Subcutaneous abdominal adipose tissue (tissue), 5 donors: ENCODE data around the gene RING1.

Experiments
- H3K27ac ChIP-seq: one replicate; pipeline ENCODE4 v1.7.0; 2013; ENCODE audit warnings: low read depth, mild to moderate bottlenecking, inconsistent platforms, low read length, moderate library complexity
- H3K27me3 ChIP-seq, 5 donors: one replicate each; pipeline ENCODE4 v1.7.0; 2013; ENCODE audit warnings: low read length in 5 of 5, inconsistent platforms in 1 of 5; ENCODE audit not compliant: control insufficient read depth in 5 of 5, insufficient read depth in 4 of 5
- H3K36me3 ChIP-seq, 5 donors: one replicate each; pipeline ENCODE4 v1.7.0; 2013; ENCODE audit warnings: low read length in 5 of 5; ENCODE audit not compliant: control insufficient read depth in 5 of 5, insufficient read depth in 5 of 5
- H3K4me1 ChIP-seq, 5 donors: one replicate each; pipeline ENCODE4 v1.7.0; 2013; ENCODE audit warnings: low read length in 5 of 5, mild to moderate bottlenecking in 3 of 5, moderate library complexity in 1 of 5; ENCODE audit not compliant: control insufficient read depth in 5 of 5, insufficient read depth in 5 of 5
- H3K4me3 ChIP-seq, 5 donors: one replicate each; pipeline ENCODE4 v1.7.0; 2013; ENCODE audit warnings: low read length in 5 of 5, low read depth in 1 of 5
- H3K9ac ChIP-seq, 5 donors: one replicate each; pipeline ENCODE4 v1.7.0; 2013; ENCODE audit warnings: low read length in 5 of 5, mild to moderate bottlenecking in 4 of 5, moderate library complexity in 3 of 5
- H3K9me3 ChIP-seq, 5 donors: one replicate each; pipeline ENCODE4 v1.7.0; 2013; ENCODE audit warnings: low read length in 5 of 5; ENCODE audit not compliant: control insufficient read depth in 5 of 5
- donor health status: healthy.
- donor health status: healthy.
- donor health status: healthy.
- donor health status: healthy.
- donor health status: healthy.

Gene RING1

DNA sequence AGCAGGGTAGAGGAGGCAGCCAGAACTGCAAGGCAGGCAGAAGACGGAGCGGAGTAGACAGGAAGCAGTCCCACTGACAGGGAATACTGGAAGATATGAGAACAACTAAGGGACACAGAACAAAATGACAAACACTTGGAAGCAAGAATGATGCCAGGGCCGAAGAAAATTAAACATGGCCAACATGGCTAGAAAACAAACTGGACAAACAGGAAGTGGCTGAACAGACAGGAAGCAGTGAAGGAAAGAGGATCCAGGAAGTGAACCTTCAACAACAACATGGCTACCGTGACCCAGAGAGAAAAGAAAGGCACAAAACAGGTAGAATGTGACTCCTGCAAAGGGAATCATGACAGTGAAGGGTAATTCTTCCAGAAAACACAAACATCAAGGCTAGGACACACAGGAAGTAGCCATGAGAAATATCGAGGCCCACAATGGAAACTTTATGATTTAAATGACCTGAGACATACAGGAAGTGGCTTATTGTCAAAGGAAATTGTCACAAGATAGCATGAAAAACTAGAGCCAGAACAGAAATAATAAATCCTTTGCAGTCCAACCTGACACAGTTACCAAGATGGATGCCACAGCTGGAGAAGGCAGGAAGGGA is 25.1 kb upstream of the RING1 start:
- no peak overlapping the region for H3K9ac ChIP-seq
- peaks cover 1 to 6% (median 4%) of the 10 kb centered on the region in 5 donors for H3K27me3 ChIP-seq
- H3K9me3 ChIP-seq = no peaks in the 10 kb centered on the region
- H3K27ac ChIP-seq = no peak overlapping the region
- H3K4me3 ChIP-seq = peak overlapping the region in 2 of 5 donors; percentile 19 to 21
- no peaks in the 10 kb centered on the region for H3K36me3 ChIP-seq
- H3K4me1 ChIP-seq = peaks cover 0 to 5% (median 0%) of the 10 kb centered on the region in 5 donors

GRCh38 chr6:33185190-33185589 is 23.1 kb upstream of the RING1 start:
- H3K27ac ChIP-seq = no peak overlapping the region
- no peaks in the 10 kb centered on the region for H3K9me3 ChIP-seq
- no peak overlapping the region for H3K9ac ChIP-seq

DNA sequence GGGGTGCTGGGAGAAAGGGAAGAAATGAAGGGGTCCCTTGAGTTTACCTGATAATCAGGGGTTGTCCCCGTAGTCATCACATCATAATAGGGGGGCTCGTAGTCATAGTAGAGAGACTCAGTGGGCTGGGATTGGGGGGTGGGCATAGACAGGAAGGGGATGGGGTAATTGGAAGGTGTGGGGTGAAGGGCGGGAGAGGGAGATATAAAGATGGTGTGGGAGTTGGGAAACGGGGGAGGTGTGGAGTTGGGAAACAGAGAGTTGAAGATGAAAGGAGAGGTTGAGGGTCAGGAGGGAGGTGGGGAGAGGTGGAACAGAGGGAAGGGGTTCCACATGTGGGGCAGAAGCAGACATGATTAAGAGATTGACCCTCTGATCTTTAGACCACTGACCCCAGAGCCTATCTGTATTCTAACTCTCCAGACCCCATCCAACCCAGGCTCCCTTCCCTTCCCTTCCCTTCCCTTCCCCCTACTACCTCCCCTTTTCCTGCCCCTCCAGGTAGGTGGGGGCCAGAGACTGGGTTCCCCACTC is 22.6 kb upstream of the RING1 start:
- Histone ChIP-seq H3K27me3 (peaks cover 4 to 22% (median 12%) of the 10 kb centered on the region in 5 donors), H3K9ac (no peak overlapping the region), H3K4me3 (no peak overlapping the region), H3K36me3 (no peaks in the 10 kb centered on the region), H3K9me3 (no peaks in the 10 kb centered on the region), H3K27ac (no peak overlapping the region), H3K4me1 (peaks cover 0 to 16% (median 0%) of the 10 kb centered on the region in 5 donors)

More at GRCh38 chr6:33185190-33185589, 23.1 kb upstream of the RING1 start:
- Histone ChIP-seq H3K27me3 (peaks cover 4 to 17% (median 12%) of the 10 kb centered on the region in 5 donors), H3K4me3 (no peak overlapping the region), H3K4me1 (peaks cover 0 to 12% (median 0%) of the 10 kb centered on the region in 5 donors), H3K36me3 (no peaks in the 10 kb centered on the region)

GRCh38 chr6:33187809-33188208 is 20.5 kb upstream of the RING1 start:
- H3K36me3 ChIP-seq = no peaks in the 10 kb centered on the region
- no peaks in the 10 kb centered on the region for H3K9me3 ChIP-seq
- H3K9ac ChIP-seq = no peak overlapping the region

DNA sequence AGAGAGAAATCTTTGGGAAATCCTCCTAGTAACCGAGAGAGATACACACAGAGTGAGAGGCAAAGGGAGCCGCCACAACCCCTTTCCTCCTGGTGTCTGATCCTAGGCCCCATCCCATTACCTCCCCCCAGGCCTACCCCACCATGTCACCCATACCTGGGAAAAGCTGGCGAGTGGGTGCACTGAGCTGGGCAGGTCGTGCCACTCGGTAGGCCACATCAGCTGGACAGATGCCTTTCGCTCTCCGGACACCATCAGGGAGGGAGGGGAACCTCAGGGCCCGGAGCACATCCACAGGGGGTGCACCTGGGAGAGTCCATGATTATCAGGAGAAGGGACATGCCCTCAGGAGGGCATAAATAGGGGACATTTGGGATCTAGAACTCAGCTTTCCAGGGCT is 19.1 kb upstream of the RING1 start:
- H3K36me3 ChIP-seq = peaks cover 0 to 3% (median 2%) of the 10 kb centered on the region in 5 donors
- peaks cover 18 to 37% (median 27%) of the 10 kb centered on the region in 5 donors for H3K27me3 ChIP-seq
- H3K27ac ChIP-seq = no peak overlapping the region
- H3K9ac ChIP-seq = no peak overlapping the region
- peaks cover 2 to 30% (median 20%) of the 10 kb centered on the region in 5 donors for H3K4me1 ChIP-seq
- H3K9me3 ChIP-seq = no peaks in the 10 kb centered on the region
- H3K4me3 ChIP-seq = no peak overlapping the region

More at GRCh38 chr6:33187809-33188208, 20.5 kb upstream of the RING1 start:
- Histone ChIP-seq H3K27ac (no peak overlapping the region), H3K4me3 (no peak overlapping the region), H3K4me1 (peaks cover 0 to 33% (median 18%) of the 10 kb centered on the region in 5 donors), H3K27me3 (peaks cover 18 to 37% (median 27%) of the 10 kb centered on the region in 5 donors)

DNA sequence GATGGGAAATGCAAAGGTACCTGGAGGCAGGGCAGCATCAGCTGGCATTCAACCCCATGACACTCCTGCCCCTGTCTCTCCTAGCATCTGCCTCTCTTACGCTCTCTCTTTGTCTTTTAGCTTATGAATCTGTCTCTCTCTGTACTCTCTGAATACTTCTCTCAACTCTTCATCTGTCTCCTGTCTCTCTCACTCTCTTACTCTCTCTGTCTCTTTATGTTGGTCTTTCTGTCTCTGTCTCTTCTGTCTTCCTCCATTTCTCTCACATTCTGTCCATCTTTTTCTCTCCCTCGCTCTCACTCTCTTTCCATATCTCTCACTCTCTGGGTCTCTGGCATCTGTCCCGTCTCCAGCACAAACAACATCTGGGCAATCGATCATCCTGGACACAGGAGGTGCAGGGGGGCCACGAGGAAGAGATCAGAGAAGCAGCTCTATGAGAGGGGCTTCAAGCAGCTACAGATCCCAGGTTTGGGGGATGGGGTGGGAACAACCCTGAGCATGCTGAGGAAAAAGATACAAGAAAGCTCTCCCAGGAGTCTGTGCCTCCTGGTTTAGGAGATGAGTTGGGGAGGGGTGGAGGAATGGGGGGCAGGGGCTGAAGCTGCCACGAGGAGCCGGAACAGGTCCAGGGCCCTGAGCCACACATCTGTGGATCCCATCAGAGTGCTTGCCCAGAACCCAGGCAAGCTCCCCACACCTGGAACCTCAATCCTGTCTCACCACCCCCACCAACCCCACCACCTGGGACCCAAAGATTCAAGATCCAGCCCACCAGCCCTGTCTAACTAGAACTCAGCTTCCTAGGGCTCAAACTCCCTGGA is 18.5 kb upstream of the RING1 start:
- peaks cover 0 to 10% (median 9%) of the 10 kb centered on the region in 5 donors for H3K36me3 ChIP-seq
- H3K9ac ChIP-seq = no peak overlapping the region
- no peak overlapping the region for H3K4me3 ChIP-seq
- peaks cover 2 to 30% (median 20%) of the 10 kb centered on the region in 5 donors for H3K4me1 ChIP-seq
- H3K27ac ChIP-seq = no peak overlapping the region
- H3K9me3 ChIP-seq = no peaks in the 10 kb centered on the region
- peaks cover 18 to 37% (median 25%) of the 10 kb centered on the region in 5 donors for H3K27me3 ChIP-seq

DNA sequence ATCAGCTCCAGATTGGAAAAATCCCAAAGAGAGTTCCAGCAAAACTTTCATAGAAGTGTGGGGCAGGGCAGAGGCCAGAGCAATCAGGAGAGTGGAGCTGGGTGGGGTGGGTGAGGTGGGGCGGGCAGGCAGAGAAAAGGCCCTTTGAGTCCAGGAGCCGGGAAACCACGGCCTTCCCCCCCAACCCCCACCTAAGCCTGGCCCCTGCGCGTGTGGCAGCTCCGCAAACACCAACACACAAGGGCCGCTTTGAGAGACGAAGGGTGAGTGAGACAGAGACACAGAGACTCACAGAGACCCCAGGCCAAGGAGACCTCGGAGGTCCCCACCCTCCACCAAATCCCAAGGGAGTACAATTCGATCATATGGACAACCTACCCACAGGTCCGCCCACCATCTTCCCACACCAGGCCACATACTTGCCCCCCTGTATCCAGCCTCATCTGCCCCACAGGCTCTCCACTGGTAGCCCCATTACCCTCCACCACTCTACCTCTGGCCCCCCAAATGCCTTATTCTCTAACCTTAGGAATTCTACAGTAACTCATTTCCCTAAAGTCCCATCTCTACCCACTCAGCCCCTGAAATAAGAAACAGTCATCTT is 17.7 kb upstream of the RING1 start:
- H3K27me3 ChIP-seq = peaks cover 18 to 37% (median 21%) of the 10 kb centered on the region in 5 donors
- H3K9ac ChIP-seq = no peak overlapping the region
- no peaks in the 10 kb centered on the region for H3K9me3 ChIP-seq
- no peak overlapping the region for H3K27ac ChIP-seq
- peaks cover 0 to 18% (median 17%) of the 10 kb centered on the region in 5 donors for H3K36me3 ChIP-seq
- peaks cover 2 to 30% (median 20%) of the 10 kb centered on the region in 5 donors for H3K4me1 ChIP-seq
- no peak overlapping the region for H3K4me3 ChIP-seq

DNA sequence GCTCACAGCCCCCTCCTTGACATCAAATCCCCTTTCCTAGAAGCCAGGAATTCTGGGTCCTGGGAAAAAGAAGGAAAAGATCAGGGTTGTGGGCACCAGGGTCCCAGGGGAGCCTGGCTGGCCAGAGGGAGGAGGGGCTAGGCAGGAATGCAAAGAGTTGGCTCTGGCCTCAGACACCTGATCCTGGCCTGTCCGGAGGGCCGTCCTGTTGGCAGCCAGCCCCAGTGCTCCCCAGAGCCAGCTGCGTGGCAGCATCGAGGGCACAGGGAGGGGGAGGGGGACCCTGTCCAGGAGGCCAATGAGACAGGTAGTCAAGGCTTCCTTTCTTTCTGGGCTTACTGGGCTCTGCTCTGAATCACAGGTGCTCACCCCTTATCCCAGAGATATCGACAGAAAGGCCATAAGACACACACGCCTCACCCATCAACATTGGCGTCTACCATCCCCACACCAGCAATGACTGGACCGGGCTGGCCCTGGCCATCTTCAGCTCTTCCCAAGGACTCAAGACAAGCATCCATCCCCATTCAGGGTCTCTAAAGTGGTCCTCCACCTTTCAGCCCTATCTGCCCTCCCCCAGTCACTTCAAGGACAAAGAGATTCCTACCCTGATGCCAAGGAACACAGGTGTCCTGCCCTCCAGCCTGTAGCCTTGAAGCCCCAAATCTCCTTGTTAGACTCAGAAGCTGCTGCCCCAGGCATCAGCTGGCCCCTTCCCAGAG is 16.8 kb upstream of the RING1 start:
- Histone ChIP-seq H3K27ac (no peak overlapping the region), H3K27me3 (peaks cover 18 to 37% (median 21%) of the 10 kb centered on the region in 5 donors), H3K36me3 (peaks cover 0 to 27% (median 26%) of the 10 kb centered on the region in 5 donors), H3K4me1 (peaks cover 2 to 30% (median 20%) of the 10 kb centered on the region in 5 donors), H3K9ac (peak overlapping the region in 1 of 5 donors; percentile 24), H3K4me3 (no peak overlapping the region), H3K9me3 (no peaks in the 10 kb centered on the region)

DNA sequence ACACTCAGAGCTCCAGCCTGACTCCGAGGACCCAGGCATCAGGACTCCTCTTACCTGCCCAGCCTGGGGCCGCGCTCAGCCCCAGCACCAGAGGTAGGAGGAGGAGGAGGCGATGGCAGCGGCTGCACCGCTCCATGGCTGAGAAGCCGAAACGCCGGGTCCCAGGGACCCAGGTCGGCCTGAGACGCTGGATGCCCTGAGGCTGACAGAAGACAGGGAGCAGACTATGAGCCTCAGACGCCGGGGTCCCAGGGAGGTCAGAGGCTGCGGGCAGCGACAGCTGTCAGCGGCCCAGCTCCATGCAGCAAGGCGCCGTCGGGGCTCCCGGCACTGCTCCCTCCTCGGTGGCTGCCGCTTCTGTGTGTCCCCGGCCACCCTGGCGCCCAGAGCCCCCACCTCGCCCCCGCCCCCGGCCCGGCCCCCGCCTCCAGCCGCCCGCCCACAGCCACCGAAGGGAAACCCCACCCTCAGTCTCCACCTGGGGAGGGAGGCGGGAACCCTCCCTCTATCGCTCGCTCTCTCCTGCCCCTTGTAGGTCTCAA is 16.1 kb upstream of the RING1 start, which contains the start of gene COL11A2:
COL11A2 (minus strand) TSS at position 363 of the 542 bp plus-strand sequence; CDS start at position 136, 227 bp downstream.
- Histone ChIP-seq H3K4me3 (peak within 1 kb of the TSS; percentile 46 to 63 (median 58)), H3K36me3 (peaks cover 0 to 32% (median 31%) of the 10 kb centered on the region in 5 donors), H3K9ac (peak within 1 kb of the TSS in 3 of 5 donors; percentile 36 to 71 (median 40)), H3K9me3 (no peaks in the 10 kb centered on the region), H3K27me3 (peaks cover 16 to 36% (median 21%) of the 10 kb centered on the region in 5 donors), H3K27ac (no peak within 1 kb of the TSS), H3K4me1 (peaks cover 2 to 30% (median 21%) of the 10 kb centered on the region in 5 donors)
